ENCODE measurements around the gene ARMC5.

DNA sequence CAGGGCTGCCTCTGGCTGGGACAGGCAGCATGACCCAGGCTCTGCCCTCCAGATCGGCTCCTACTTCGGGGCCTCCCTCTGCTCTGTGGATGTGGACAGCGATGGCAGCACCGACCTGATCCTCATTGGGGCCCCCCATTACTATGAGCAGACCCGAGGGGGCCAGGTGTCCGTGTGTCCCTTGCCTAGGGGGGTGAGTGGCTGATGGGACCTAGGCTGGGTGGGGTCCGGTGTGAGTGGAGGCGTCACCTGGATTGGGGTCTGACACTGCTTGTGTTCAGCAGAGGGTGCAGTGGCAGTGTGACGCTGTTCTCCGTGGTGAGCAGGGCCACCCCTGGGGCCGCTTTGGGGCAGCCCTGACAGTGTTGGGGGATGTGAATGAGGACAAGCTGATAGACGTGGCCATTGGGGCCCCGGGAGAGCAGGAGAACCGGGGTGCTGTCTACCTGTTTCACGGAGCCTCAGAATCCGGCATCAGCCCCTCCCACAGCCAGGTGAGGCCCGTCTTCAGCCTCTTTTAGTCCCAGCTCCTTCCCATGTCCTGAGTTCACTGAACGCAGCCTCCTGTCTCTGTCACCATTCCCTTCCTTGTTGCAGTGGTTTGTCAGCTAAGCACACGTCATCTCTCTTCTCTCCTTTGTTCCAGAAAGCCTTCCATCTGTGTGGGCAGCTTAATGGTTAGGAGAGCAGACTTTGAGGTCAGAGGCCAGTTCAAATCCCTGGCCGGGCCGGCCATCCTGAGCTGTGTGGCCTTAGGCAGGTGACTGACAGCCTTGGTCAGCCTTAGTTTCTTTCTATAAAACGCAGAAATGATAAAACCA lies 48.1 kb upstream of the ARMC5 start:
- no peak for TF ChIP-seq POLR2A (IDR thresholded peaks at IDR 0.05; ENCODE audit: borderline replicate concordance, extremely low read depth, insufficient read depth, insufficient read length)
- TF ChIP-seq, protein P1, sequence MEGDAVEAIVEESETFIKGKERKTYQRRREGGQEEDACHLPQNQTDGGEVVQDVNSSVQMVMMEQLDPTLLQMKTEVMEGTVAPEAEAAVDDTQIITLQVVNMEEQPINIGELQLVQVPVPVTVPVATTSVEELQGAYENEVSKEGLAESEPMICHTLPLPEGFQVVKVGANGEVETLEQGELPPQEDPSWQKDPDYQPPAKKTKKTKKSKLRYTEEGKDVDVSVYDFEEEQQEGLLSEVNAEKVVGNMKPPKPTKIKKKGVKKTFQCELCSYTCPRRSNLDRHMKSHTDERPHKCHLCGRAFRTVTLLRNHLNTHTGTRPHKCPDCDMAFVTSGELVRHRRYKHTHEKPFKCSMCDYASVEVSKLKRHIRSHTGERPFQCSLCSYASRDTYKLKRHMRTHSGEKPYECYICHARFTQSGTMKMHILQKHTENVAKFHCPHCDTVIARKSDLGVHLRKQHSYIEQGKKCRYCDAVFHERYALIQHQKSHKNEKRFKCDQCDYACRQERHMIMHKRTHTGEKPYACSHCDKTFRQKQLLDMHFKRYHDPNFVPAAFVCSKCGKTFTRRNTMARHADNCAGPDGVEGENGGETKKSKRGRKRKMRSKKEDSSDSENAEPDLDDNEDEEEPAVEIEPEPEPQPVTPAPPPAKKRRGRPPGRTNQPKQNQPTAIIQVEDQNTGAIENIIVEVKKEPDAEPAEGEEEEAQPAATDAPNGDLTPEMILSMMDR (IDR thresholded peaks at IDR 0.05 in 2 of 3, conservative IDR thresholded peaks at IDR 0.05 in 1 of 3; ENCODE audit: borderline replicate concordance in 1 of 3, insufficient read depth in 1 of 3, low read depth in 2 of 3, low read length in 2 of 3): no peak
- TF ChIP-seq POLR2AphosphoS5 (IDR thresholded peaks at IDR 0.05; ENCODE audit: low read depth, low read length): no peak
- TF ChIP-seq EZH2 (IDR thresholded peaks at IDR 0.05): no peak
- no peak for TF ChIP-seq CEBPB (IDR thresholded peaks at IDR 0.05; ENCODE audit: low read depth)

Data from HCT116 (cell line).